NCI-H2107 treated with DMSO at 0.1 percent for 48 hours (cell line): ENCODE results near the gene CMC4.

Experiments
- DNase-seq: peaks from one replicate; lab custom pipeline; 2025; ENCODE audit not compliant: unreplicated experiment; lab: John Stamatoyannopoulos, UW

CMC4 gene, protein sequence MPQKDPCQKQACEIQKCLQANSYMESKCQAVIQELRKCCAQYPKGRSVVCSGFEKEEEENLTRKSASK

GRCh38 chrX:155070975-155071693 is at the start of gene CMC4, which contains the start of the genes BRCC3 and MTCP1:
Gene CMC4 (minus strand): TSS chrX:155071136. CDS start chrX:155064023, 7,113 bp downstream.
Gene BRCC3 (plus strand): TSS chrX:155071508. CDS start chrX:155071528, 20 bp downstream.
Gene MTCP1 (minus strand): TSS chrX:155071136. CDS start chrX:155066010, 5,126 bp downstream.
- DNase-seq = peak; percentile 70

GRCh38 chrX:155115174-155115819 is 44.4 kb upstream of the CMC4 start:
- DNase-seq = no peak

GRCh38 chrX:155113097-155113496 is 42.2 kb upstream of the CMC4 start:
- DNase-seq = no peak

- no peak for DNase-seq
Measured at GRCh38 chrX:155112171-155112570, 41.2 kb upstream of the CMC4 start.

GRCh38 chrX:155108427-155108826 is 37.5 kb upstream of the CMC4 start:
- no peak for DNase-seq

DNA sequence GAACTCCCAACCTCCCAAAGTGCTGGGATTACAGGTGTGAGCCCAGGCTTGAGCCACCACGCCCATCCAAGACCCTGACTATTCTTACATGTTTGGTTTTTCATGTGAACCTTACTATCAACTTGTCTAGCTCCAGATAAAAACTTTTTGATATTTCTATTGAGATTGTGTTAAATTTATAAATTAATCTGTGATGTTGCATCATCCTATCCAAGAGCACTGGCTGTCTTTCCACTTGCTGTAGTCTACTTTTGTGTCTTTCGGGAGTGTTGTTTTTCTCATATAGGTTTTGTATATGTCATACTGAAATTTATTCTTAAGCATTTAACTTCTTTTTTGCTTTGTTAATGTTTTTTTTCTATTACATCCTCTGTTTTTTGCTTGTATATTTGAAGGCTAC is 35.0 kb upstream of the CMC4 start:
- no peak for DNase-seq

- peak; percentile 3 for DNase-seq
Measured at GRCh38 chrX:155094468-155095061, 23.6 kb upstream of the CMC4 start.

DNA sequence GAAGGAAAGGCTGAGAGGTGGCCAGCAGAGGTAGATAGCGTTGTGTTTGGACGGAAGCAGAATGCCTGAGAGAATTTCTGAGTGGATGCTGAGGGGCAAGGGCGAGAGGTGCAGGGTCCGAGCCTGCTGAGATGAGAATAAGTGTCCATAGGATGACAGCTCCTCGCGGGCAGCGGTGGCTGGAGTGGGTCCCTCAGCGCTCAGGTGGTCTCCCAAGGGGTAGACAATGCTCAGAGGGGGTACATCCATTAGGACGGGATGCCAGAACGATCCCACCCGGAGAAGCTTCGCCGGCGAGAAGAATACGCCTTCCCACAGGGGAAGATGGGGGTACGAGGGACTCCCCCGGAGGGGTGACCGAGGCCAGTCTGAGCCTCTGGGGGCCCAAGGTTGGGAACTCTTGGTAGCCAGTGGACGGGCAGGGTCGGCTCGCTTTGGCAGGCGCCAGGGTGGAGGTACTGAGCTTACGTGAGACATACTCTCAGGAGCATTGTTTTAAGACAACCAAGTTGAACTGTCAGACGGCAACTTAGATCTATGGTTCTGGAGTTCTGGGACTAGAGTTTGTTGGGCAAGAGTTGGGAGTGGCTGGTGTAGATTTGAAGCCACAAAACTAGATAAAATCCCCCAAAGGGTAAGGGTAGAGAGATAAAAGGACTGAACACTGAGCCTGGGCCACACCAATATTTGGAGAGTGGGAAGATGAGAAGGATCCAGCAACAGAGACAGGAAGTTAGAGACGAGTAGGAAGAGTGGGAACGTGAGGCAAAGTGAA is 16.2 kb upstream of the CMC4 start:
- no peak for DNase-seq

DNA sequence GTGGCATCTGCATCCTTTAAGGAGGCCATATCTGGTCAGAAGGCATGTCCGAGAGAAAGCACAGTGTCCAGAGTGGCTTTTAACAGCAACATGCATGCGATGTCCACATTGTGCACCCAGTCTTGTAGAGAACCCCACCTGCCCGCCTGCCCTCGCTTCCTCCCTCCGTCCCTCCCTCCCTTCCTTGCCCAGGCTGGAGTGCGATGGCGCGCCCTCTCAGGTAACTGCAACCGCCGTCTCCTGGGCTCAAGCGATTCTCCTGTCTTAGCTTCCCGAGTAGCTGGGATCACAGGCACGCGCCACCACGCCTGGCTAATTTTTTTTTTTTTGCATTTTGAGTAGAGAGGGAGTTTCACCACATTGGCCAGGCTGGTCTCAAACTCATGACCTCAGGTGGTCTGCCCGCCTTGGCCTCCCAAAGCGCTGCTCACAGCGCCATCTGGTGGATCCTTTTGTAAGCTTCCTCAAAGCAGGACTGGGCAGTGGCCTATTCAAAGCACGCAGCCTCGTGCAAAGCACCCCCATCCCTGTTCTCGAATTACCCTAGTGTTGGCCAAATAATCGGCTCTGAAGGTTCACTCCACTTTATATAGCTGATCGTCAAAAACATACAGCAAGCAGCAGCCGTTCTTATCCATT is 15.4 kb upstream of the CMC4 start:
- no peak for DNase-seq

DNA sequence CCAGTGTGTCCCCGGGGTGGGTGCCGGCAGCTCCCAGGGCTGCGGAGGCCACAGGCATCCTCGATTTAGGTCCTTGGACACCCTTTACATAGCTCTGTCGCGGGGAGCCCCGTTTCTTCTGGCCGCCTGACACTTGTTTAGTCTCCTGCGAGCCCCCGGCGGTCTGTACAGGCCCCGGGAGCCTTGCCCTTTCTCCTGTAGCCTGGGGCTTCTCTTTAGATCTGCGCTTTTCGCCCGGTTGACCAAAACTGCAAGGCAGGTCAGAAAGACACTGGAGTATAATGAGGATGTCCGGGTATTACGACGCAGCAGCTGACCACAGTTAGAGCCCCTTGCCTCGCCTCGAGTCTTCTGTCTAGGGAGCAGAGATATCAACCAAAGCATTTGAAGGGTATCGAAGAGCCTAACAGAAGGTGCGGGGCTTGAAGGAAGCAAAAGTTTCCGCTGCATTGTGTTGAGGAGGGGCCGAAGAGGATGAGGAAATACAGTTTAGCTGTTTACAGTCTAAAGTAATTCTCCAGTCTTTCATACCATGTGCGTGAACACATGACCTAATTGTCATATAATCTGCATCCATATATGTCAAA is 851 bp upstream of the CMC4 start:
- DNase-seq = no peak

GRCh38 chrX:155070663-155070974 is 317 bp downstream of the CMC4 start:
- DNase-seq = no peak

DNA sequence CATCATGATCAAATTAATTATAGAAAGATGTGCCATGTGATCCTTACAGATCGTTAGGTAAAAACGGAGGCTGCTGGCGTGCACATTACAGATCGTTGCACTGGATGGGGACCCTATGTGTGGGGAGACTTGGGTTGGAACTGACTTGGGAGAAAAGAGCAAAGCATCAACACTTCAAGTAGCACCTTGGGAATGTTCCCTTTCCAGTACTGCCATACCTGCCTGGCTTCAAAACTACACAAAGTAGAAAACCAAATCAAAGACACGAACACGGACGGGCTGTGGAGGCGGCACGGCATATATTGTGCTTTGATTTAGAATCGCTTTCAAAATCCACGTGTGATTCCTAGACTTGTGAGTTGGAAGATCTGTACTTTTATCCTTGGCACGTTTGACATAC is 898 bp downstream of the CMC4 start:
- no peak for DNase-seq

GRCh38 chrX:155069414-155069813 is 1.5 kb downstream of the CMC4 start:
- no peak for DNase-seq

DNA sequence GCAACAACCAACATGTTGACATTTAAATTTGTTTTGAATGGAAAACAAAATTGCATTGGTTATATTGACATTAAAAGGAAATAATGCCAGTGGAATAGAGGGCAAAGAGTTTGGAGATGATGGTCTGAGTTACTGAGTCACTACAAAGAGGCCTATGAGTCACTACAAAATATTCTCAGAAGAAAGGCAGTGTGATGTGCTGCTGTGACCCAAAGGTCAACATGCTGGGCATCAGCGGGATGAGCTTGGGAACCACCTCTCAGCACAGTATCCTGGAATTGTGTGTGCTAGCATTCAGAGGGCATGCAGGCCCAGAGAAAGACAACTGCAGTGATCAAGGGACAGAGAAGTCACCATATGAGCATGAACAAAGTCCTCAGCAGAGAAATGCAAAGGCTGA is 2.8 kb downstream of the CMC4 start:
- no peak for DNase-seq

GRCh38 chrX:155065035-155065734 is 5.8 kb downstream of the CMC4 start:
- DNase-seq = no peak

DNA sequence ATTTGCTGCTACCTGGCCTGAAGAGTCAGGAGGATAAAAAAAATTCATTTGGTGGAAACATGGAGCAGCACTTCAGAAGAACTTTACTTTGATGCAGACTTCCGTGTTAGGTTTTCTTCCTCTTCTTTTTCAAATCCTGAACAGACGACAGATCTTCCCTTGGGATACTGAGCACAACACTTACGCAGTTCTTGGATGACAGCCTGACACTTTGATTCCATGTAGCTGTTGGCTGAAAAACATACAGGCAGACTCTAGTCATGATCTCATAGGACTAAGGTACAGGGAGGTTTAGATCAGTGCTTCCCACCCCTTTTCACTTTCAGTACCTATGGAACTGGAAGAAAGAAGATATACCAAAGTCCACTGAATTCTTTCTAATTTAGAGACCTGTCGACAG is 9.2 kb downstream of the CMC4 start:
- no peak for DNase-seq

DNA sequence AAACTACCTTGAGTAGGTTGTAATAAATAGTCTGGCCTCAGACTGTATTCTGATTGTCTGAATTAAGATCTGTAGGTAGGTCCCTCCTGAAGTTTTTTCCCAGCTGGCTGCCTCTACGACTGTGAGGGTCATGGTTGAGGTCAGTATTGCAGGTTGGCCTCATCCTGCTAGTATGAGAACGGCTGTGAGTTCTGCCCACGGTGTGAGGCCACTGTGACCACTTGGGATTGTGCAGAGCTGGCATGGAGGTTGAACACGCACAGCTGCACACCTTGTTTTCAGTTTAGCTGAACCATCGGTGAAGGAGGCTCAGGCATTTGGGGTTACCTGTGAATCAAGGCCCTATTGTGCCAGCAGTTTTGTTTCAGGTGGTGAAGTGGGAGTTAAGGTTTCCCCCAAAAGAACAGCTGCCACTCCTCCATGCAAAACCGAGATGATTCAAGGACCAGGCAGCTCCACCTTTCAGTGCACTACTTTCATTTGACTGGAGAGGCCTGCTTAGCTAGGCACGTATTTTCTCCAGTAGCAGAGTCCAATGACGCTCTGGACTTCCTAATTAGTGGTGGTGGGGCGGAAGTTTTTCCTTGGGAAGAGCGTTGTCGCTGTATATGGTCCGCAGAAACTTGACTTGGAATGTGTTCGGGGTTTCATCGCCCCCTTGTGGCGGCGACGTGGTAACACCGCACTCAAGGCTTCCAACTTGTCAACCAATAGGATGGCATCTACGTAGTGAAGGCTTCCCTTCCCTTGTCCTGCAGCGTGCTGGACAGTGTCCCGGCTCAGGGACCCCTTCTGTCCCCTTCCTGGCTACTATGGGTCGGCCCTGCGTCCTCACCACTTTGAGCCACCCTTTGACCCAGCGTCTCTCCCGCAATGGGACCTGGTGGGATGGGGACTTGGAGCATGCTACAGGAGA is 13.8 kb downstream of the CMC4 start:
- DNase-seq = peak; percentile 44

DNA sequence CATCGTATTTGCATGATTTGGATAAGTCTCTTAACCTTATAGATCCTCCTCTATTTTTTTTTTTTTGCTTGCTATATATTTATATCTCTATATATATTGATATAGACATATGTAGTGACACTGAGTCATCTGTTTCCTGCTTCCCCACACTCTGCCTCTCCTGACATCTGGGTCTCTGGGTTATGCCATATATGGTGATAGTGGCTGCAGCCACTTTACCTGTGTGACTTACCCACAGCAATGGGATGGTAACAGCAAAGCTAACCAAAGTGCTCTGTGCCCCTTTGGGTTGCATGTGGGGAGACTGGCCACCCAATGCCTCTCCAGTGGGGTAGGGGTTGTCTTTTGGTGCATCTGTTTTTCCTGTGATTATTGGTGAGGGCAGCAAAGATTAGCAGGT is 14.5 kb downstream of the CMC4 start:
- DNase-seq = no peak

DNA sequence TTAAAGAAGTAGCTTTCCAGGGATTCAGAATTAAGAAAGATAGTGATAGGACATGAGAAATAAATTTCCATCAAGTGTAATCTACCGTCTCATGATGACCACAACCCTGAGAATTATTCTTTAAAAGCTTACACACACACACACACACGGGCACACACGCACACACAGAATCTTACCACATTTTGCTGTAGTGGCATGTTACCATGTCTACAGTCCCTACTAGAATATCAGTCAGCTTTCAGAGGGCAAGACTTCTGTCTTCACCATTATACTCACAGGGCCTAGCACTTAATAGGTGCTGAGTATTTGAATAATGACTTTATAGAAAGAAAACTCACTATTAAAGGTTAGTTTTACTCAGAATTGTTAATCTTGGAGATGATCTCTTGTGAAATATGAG is 15.4 kb downstream of the CMC4 start:
- DNase-seq = no peak
